Measurements from ENCODE around the gene C16orf96.

The C16orf96 gene

GRCh38 chr16:4538350-4539235 lies 17.5 kb upstream of the C16orf96 start, which contains the start of gene CDIP1:
Gene CDIP1, minus strand, starts transcription at chr16:4538773. Its CDS starts 24,643 bp downstream, at chr16:4514130.
- Histone ChIP-seq H3K36me3 (no peaks in the 10 kb centered on the region), H3K4me3 (ENCODE audit: low read depth in 1 of 2, low read length in 1 of 2) (peak within 1 kb of the TSS; percentile 68 to 81), H3K4me1 (ENCODE audit: control insufficient read depth in 1 of 2, insufficient read depth in 1 of 2, low read depth in 1 of 2, low read length in 1 of 2) (peaks cover 6 to 16% of the 10 kb centered on the region in 2 experiments), H3K9me3 (no peaks in the 10 kb centered on the region), H3K27ac (peak within 1 kb of the TSS; percentile 78), H3K27me3 (peaks cover 48% of the 10 kb centered on the region)
- TF ChIP-seq CTCF (IDR thresholded peaks at IDR 0.05), result no peak

GRCh38 chr16:4539716-4540284 lies 16.3 kb upstream of the C16orf96 start:
- TF ChIP-seq CTCF (IDR thresholded peaks at IDR 0.05), result no peak

GRCh38 chr16:4544473-4544872 lies 11.7 kb upstream of the C16orf96 start:
- Histone ChIP-seq H3K27ac (no peak overlapping the region), H3K9me3 (no peaks in the 10 kb centered on the region), H3K36me3 (no peaks in the 10 kb centered on the region), H3K27me3 (peaks cover 9% of the 10 kb centered on the region), H3K4me1 (ENCODE audit: control insufficient read depth in 1 of 2, insufficient read depth in 1 of 2, low read depth in 1 of 2, low read length in 1 of 2) (no peaks in the 10 kb centered on the region), H3K4me3 (ENCODE audit: low read depth in 1 of 2, low read length in 1 of 2) (no peak overlapping the region)
- TF ChIP-seq CTCF (IDR thresholded peaks at IDR 0.05), result no peak

More at GRCh38 chr16:4539716-4540284, 16.3 kb upstream of the C16orf96 start:
- peaks cover 48% of the 10 kb centered on the region for H3K27me3 ChIP-seq
- no peak overlapping the region for H3K27ac ChIP-seq
- no peaks in the 10 kb centered on the region for H3K36me3 ChIP-seq
- no peaks in the 10 kb centered on the region for H3K9me3 ChIP-seq
- no peak overlapping the region for H3K4me3 ChIP-seq (ENCODE audit: low read depth in 1 of 2, low read length in 1 of 2)
- H3K4me1 ChIP-seq (ENCODE audit: control insufficient read depth in 1 of 2, insufficient read depth in 1 of 2, low read depth in 1 of 2, low read length in 1 of 2), result peaks cover 6 to 16% of the 10 kb centered on the region in 2 experiments

GRCh38 chr16:4548124-4548523 lies 8.0 kb upstream of the C16orf96 start:
- Histone ChIP-seq H3K27me3 (no peaks in the 10 kb centered on the region), H3K4me3 (ENCODE audit: low read depth in 1 of 2, low read length in 1 of 2) (no peak overlapping the region), H3K36me3 (no peaks in the 10 kb centered on the region), H3K27ac (no peak overlapping the region), H3K9me3 (no peaks in the 10 kb centered on the region), H3K4me1 (ENCODE audit: control insufficient read depth in 1 of 2, insufficient read depth in 1 of 2, low read depth in 1 of 2, low read length in 1 of 2) (no peaks in the 10 kb centered on the region)
- TF ChIP-seq CTCF (IDR thresholded peaks at IDR 0.05), result no peak

- no peak overlapping the region for H3K4me3 ChIP-seq (ENCODE audit: low read depth in 1 of 2, low read length in 1 of 2)
- H3K36me3 ChIP-seq, result no peaks in the 10 kb centered on the region
- TF ChIP-seq CTCF (IDR thresholded peaks at IDR 0.05), result no peak
- H3K27ac ChIP-seq, result no peak overlapping the region
- no peaks in the 10 kb centered on the region for H3K9me3 ChIP-seq
- no peaks in the 10 kb centered on the region for H3K27me3 ChIP-seq
- H3K4me1 ChIP-seq (ENCODE audit: control insufficient read depth in 1 of 2, insufficient read depth in 1 of 2, low read depth in 1 of 2, low read length in 1 of 2), result no peaks in the 10 kb centered on the region
These were observed 5.5 kb upstream of the C16orf96 start for GRCh38 chr16:4550591-4550990.
